Islet precursor cell (in vitro differentiated cells): ENCODE measurements around the gene C11orf21.

Experiments
- DNase-seq: peaks from one replicate; pipeline ENCODE4 v3.0.0-alpha.2; 2018

C11orf21 gene

DNA sequence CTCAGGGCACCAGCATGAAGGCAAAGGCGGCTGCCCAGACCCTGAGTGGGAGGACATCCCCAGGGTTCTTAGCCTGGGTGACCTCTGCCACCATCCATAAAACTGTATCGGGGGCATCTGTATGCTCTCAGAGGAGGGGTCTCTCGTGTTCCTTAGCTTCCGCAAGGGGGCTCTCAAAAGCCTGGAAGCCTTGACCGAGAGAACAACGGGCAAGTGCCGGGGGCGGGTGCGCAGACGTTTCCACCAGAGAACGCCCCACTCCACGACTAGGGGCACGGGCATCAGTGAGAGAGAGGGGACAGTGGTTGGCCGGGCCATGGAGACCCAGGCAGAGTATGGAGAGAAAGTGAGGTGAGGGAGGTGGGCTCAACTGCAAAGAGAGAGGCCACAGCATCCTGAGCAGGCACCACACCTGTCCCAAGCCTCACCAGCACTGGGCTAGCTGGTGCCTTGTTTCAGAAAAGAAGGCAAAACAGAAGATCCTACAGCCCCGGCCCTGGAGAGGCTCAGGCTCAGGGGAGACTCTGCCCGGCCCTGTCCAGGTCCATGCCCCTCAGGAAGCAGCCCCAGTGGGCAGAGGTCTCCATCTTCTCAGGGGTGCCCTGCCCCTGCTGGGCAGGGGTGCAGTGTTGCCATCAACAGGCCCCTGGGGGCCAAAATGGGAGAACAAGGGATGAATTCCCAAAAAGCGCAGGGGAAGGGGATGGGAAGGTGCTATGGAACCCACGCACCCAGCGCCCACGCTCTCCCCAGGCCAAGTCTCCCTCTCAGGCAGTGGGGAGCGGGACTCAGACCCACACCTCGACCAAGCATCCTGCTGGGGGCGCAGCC lies 6.0 kb upstream of the C11orf21 start:
- DNase-seq, result peak; percentile 35

DNA sequence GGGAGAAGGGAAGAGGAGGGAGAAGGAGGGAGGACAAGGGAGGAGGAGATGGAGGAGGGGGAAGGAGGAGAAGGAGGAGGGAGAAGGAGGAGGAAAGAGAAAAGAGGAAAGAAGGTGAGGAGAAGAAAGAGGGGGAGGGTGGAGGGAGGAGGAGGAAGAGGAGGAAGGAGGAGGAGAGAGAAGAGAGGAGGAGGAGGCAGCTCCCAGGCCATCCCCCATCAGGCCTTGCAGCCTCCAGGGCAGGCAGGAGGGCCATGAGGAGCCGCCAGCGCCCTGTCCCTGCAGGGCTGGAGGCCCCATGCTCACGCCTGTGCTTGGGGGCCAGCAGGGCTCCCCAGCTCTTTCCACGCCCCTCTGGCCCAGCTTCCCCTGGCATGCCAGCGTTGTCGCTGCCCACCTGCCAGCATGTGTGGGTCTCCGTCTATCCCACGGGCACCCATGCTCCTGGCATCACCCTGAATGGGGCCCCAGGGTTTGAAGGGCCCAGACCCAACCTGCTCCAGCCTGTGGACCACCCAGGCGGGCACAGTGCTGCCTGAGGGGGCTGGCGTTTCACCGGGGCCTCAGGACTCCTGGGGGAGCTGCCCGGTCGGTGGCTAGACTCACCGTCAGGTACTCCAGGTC lies 5.3 kb upstream of the C11orf21 start:
- DNase-seq, result peak; percentile 45

DNA sequence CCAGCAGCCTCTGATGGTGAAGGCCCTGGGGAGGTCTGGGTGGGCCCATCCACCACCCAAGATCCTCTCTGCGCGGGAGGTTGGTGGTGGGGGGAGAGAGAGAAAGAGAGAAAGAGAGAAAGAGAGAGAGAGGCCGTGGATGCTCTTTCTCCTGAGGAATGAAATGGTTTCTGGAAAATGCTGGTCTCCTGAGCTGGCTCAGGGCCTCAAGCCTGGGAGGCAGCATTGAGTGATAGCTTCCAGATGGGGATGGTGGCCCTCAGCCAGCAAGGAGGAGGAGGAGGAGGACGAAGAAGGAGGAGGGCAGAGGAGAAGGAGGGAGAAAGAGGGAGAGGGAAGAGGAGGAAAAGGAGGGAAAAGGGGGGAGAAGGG lies 4.7 kb upstream of the C11orf21 start:
- DNase-seq, result peak; percentile 35

DNA sequence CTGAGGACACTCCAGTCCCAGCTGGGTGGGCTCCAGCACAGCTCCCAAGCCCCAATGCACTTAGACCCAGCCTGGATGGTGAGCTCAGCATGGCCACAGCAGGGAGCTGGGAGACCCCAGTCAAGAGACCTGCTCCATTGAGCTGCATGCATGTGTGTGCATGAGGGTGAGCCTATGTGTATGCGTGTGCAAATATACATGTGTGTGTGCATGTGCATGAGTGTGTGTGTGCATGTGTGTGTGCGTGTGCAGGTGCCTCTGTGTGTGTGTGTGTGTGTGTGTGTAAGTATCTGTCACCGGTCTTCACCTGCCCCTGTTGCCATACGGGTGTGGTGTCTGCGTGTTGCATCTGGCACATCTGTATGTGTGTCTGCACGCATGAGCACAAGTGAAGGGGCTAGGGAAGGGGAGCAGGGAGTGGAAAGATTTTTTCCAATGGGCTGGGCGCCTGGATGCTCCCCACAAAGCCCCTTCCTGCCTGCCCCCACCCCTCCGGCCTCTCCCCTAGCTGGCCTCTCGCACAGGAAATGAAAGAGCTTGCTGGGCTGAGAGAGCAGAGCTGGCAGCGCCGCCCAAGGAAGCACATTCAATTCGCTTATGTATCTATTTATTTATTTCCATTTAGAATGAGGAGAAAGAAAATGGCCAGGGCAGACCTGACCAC lies 4.2 kb upstream of the C11orf21 start:
- peak; percentile 41 for DNase-seq

DNA sequence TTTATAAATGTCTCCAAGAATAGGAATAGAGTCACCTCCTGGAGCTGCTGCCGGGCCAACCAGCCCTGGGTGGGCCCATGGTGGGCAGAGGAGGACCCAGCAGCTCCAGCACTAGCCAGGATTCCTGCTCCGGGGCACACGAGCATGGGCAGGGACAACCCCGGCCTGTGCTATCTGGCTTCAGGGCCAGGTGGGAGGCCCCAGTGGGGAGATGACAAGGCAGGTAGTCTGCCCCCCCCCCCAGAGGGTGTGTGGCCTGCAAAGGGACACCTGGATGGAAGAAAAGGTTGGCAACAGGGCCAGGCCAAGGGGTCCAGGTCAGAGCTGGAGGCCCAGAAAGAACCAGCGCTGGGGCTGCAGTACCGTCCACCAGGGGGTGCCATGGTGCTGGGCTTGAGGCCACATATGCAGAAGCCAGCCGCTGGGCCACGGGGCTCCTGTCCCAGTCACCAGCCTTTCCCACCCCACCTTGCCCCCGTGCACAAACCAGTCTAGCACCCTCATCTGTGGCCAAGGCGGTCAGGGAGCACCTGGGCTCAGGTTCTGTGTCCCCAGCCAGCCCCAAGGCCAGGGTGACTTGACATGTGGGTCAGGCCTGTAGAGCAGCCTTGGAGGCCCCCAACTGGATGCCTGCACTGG lies 3.5 kb upstream of the C11orf21 start:
- peak; percentile 86 for DNase-seq

DNA sequence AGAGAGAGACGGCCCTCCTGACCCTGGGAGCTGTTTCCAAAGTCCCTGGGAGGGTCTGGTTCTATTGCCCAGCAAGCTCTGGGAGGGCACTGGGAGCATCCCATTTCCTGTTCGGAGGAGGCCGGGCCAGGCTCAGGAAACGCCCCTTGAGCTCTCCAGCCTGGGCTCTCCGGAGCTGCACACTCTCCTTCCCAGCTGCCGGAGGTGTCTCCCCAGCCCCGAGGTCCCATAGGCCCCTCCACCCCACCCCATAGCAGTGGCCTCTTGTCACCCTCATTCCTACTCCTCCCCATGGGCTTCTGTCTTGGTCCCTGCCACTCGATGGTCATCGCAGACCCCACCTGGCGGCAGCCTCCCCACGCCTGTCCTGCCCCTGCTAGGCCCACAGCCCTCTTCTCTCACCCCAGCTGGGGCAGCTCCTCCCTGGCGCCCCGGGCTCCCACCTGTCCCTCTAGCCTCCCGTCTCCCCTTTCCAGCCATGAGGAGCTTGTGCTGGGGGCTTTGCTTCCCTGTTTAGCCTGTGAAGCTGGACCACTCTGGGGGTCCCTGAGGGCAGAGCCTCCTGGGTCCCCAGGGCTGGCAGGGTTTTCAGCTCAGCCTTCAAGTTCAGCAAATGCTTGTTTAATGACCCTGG lies 2.9 kb upstream of the C11orf21 start:
- DNase-seq, result peak; percentile 56

DNA sequence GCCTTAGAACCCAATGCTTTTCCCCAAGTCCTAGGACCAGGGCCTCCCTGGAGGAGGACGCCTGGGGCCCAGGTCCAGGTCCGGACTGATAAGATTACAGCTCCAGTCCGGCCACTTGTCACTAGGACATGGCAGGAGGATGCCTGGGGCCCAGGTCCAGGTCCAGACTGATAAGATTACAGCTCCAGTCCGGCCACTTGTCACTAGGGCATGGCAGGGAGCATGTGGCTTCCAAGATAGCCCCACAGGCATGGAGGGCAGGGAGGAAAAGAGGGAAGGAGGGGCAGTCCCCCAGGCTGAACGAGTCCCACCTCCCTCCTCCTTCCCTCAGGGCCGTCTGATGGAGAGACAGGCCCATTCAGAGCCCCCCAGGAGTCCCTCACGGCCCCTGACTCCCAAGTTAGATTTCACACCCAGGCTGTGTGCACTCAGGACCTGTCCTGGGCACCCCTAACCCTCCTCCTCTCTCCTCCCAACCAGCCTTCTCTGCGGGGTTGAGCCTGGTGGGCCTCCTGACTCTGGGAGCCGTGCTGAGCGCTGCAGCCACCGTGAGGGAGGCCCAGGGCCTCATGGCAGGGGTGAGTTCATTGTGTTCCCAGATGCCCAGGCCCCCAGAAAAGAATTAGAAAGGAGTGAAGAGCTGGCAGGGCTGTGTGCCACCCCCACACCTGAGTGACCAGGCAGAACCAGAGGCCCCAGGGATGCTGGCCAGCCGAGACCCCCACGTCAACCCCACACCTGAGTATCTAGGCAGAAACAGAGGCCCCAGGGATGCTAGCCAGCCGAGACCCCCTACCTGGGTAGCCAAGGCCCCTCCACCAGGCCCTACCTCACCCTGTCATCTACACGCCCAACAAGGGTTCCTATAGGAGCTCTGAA lies 2.1 kb upstream of the C11orf21 start:
- peak; percentile 52 for DNase-seq

DNA sequence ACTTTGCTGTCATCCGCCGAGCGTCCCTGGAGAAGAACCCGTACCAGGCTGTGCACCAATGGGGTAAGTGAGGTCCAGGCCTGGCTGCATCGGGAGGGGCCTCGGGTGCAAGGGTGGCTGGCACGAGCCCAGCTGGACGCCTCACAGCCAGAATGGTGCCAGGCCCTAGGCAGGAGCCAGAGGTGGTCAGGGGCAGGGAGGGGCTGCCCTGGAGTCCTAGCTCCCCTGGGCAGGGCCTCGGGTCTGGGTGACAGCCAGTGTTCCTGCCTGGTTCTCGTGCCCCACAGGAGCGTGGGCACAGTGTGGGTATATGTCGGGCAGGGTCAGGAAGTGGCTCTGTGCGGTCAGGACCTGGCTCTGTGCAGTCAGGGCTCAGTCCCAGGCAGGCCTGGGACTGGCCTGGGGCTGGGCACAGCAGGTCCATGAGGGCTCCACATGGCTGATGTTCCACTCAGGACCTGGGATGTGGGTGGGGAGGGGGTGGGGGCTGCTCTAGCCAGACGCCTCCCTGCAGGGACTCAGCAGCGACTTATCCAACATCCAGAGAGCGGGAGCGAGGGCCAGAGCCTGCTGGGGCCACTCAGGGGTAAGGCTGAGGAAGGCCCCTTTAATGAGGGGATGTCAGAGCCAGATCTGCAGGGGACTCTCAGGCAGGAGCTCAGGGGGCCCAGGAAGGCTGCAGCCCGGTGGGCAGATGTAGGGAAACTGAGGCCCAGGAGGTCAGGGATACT lies 1.3 kb upstream of the C11orf21 start:
- DNase-seq, result peak; percentile 48

DNA sequence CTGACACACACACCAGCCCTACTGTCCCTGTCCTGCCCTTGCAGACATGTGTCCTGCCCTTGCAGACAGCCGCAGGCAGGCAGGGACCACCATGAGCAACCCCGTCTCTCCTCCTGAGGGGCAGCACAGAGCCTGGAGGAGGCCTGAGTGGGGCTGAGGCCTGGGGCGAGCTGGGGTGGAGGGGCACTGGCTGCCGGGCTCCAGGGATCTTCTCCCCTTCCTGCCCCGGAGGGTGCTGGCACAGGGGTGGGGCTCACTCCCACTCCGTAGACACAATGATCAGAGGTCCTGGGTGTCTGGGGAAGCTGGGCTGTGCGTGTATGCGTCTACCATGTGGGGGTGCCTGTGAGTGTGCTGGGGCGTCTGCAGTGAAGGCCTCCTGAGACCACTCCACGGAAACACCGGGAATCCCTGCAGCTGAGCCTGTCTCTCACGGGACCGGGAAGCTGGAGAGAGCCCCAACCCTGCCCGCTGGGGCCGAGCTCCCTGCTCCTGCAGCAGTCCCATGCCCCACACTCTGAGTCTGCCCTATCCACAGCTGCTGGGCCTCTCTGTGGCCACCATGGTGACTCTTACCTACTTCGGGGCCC lies 683 bp upstream of the C11orf21 start:
- no peak for DNase-seq

DNA sequence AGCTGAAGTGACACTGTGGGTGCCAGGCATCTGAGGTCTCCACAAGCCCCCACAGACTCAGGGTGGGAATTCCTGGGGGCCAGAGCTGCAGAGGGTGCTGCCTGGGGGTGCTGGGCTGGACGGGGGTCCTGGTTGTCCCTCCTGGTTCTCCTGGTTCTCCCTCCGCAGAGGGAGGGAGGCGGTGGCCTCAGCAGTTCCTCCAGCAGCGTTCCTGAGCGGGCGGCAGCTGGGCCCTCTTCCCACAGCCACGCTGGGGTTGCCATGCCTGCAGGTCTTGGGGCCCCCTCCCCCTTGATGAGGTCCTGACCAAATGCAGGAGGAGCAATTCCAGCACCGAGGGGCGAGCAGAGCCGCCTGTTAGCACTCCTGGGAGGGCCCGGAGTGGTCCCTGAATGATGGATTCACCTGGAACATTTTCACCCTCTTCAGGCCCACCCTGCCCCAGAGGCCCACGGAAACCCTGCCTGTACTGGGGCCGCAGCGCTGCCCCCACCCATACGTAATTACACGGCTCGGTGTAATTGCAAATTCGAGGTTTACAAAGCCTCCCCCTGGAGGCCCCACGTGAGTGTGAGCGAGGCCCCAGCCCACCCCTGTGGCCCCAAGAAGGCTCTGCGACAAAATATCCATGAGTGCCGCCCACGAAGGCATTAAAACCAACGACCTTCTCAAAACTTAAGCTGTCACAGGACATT lies 635 bp downstream of the C11orf21 start:
- DNase-seq, result no peak

DNA sequence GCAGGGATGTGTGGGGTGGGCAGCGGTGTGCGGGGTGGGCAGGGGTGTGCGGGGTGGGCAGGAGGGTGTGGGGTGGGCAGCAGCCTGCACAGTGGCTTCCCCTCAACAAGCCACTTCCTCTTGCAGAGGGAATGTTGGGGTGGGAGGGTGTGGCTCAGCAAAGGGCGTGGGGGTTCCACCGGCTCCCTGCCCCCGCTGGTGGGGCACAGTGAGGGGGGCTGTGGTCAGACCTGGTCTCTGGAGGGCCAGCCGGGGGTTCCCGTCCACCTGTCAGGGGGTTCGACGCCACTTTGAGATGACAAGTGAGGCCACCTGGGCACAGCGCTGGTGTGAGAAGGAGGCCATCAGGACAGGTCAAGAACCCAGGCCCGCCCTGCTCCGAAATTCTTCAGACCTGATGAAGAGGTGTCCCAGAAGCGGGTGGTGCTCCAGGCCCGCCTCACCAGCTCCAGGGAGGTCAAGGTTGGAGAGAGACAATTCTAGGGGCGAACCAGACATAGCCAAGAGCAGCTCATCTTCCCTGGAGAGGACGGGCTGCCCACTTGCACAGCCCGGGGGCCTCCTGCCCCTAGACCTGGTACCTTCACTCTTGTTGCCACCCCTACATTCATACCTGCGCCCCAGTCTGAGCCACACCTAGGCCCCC lies 1.3 kb downstream of the C11orf21 start:
- no peak for DNase-seq

DNA sequence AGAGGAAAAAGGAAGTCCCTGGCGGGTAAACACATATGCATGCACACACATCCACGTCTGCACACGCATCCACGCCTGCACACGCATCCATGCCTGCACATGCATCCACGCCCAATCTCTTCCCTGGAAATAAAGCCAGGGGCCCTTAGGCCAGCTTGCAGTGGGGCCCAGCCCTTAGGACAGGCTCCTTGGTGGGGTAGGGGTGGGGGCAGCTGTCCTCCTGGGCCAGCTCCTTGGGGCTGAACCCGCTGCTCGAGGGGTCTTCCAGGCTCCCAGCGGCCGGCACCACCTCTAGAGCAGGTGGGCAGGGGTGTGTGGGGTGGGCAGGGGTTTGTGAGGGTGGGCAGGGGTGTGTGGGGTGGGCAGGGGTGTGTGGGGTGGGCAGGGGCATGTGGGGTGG lies 1.9 kb downstream of the C11orf21 start:
- DNase-seq, result no peak

DNA sequence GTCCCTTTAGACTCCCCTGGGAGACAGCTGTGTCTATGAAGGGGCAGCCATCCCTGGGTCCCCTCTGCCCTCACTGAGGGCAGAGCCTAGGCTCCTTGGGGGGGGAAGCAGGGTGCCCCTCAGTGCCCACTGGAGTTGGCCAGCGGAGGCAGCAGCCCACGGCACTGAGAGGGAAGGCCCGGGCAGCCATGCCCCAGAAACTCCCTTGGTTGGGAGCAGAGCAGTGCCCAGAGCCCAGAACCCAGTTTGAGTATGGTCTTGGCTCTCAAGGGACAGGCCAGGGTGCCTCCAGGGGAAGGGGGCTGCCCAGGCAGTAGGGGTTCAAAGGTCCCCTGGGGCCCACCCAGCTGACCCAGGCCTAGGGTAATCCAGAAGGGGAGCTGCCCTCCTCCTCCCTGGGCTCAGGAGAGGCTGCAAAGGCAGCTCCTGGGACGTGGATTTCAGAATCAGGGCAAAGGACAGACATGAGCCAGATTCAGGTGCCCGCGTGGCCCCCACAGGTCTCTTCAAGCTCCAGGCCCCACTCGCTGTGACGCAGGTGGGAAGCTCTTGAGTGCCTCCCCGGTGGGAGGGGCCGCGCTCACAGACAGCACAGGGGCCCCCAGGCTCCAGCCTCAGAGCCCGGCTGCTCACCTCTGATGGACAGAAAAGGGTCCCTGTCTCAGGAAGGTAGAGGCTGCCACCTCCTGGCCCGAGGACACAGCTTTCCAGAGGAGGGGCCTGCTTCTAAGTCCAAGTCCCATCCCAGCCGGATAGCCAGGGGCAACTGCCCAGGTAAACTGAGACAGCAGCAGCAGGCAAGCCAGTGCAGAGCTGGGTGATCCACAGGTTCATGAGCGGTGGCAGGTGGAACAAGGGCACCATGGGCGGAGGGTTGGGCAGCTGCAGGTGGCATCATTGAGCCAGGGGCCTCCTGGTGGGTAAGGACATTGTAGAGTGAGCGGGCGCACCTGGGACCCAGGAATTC lies 2.6 kb downstream of the C11orf21 start:
- peak; percentile 82 for DNase-seq

DNA sequence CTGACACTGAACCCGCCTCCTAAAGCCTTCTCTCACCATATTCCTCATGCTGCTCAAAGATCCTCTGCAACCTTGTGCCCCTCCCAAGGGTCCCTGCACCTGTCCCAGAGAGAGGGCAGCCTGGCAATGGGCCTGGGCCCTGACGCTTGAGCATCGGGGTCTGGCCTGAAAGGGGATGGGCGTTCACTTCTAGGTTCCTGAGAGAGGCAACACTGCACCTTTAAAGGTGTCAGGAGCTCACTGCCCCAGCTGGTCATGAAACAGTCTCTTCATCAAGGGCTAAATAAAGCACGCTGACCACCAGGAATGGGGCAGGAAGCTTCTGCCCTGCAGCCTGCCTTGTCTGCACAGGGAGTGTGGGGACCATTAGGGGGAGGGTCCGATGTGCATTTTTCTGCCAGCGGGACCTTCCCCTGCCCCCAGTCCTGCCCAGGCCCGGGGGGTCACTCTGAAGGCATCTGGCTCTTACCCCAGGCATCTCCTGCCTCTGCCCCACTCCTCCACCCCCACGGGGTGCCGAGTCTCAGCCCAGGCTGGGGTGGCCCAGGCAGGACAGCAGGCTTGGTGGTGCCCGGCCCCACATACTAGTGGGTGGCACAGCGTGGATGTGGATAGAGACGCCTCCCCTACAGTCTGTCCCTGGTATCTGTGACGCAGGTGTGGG lies 3.5 kb downstream of the C11orf21 start:
- DNase-seq, result peak; percentile 31

DNA sequence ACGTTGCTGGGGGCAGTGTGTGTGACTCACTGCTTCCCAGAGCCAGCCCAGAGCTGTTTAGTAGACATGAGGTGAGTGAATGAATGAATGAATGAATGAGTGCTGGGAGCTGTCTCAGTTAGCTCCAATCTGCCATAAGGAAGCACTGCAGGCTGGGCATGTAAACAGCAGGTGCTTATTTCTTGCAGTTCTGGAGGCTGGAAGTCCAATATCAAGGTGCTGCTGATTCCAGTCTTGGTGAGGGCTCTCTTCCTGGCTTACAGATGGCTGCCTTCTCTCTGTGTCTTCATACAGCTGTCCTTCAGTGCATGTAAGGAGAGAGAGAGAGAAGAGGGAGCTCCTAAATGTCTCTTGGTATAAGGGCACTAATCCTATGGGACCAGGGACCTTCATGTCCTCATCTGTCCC lies 4.1 kb downstream of the C11orf21 start:
- DNase-seq, result peak; percentile 37

DNA sequence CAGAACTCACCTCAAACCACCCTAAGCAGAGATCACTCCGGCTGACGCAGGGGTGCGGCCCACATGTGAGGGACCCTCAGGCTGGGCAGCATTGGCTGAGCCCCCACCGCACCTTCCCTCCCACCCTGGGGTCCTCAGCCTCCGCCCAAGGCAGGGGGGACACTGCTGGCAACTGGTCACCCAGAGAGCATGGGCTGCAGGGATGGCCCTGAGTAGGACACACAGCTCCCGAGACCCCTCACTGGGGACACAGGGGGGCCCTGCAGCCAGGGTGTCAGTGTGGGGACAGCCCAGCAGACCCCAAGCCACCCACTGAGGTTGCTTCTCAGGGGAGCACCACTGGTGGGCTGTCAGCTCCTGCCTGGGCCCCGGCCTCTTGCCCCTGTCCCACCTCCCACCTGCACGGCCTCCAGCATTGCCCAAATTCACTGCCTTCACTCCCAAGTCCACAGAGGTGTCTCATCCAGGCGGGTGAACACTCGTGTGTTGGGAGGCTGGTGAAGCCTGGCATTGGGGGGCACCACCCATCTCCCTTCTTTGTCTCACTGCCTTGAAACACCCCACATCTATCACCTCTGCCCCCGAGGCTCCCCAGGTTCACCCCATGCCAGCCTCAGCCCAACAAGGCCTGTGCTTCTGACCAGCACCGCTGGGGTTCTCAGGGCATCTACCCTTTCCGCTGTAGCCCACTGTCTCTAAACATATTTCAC lies 4.7 kb downstream of the C11orf21 start:
- peak; percentile 39 for DNase-seq
